Body of pancreas (tissue), 4 donors: ENCODE results near the gene SCG5.

ENCODE experiments used
- POLR2A ChIP-seq, 3 donors: fragments of 450-650 bp; IDR thresholded peaks; one replicate each; pipeline ENCODE4 v1.6.1; 2016; ENCODE audit warnings: antibody characterized with exemption in 3 of 3, mild to moderate bottlenecking in 2 of 3
- TF ChIP-seq, protein P1 (sequence below), 7 experiments: fragments of 450-650 bp in 4 of 7; fragments of 200-600 bp in 3 of 7; sonication (generic) in 3 of 7; IDR thresholded peaks; one replicate each; pipeline ENCODE4 v1.5.1; 2016 to 2019; ENCODE audit warnings: antibody characterized with exemption in 7 of 7

DNA sequence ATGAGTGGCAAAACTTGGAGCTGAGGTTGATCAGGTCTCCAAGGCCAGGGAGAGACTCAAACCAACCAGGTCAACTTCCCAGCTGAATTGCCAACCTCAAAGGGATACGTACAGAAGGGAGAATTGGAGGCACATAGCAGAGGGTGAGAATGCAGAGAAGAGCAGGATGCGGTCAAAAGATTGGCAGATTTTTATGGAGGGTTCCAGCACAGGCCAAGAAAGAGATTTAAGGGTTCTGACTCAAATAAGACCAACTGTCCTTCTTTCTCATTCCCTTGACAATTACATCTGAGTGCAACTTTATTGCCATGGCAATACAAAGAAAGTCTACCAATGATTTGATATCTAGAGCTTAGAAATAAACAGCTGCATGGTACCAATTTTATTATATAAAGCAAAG, 33.2 kb downstream of the SCG5 start:
- TF ChIP-seq, protein P1, sequence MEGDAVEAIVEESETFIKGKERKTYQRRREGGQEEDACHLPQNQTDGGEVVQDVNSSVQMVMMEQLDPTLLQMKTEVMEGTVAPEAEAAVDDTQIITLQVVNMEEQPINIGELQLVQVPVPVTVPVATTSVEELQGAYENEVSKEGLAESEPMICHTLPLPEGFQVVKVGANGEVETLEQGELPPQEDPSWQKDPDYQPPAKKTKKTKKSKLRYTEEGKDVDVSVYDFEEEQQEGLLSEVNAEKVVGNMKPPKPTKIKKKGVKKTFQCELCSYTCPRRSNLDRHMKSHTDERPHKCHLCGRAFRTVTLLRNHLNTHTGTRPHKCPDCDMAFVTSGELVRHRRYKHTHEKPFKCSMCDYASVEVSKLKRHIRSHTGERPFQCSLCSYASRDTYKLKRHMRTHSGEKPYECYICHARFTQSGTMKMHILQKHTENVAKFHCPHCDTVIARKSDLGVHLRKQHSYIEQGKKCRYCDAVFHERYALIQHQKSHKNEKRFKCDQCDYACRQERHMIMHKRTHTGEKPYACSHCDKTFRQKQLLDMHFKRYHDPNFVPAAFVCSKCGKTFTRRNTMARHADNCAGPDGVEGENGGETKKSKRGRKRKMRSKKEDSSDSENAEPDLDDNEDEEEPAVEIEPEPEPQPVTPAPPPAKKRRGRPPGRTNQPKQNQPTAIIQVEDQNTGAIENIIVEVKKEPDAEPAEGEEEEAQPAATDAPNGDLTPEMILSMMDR (IDR thresholded peaks at IDR 0.05), result no peak
- TF ChIP-seq POLR2A (IDR thresholded peaks at IDR 0.05), result no peak
